ENCODE measurements around the gene ZACN. TPM values are rescaled to one million over a fixed set of nuclear protein-coding genes. Genes with fewer than 3 reads are reported as not detected.

ZACN gene
- total and polyA plus RNA-seq, 2 experiments from 2014 or later, result 21.2 TPM; not detected in 1

DNA sequence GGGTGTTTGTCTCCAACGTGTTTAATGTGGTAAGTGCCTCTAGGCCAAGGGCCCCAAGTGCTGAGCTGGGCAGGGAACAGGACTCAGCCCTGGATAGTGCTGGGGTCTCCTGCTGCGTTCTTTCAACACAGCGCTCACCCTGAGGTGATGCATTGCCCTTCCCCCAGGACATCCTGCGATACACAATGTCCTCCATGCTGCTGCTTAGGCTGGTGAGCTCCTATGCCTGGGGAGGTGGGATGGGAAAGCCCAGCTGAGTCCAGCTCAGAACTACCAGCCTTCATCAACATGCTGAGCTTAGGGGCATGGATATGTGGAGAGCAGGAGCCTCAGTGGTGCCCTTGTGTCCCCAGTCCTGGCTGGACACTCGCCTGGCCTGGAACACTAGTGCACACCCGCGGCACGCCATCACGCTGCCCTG is 563 bp downstream of the ZACN start:
- TF ChIP-seq EZH2 (IDR thresholded peaks at IDR 0.05; ENCODE audit: borderline replicate concordance) (no peak), EZH2phosphoT487 (IDR thresholded peaks at IDR 0.05; ENCODE audit: low read depth, severe bottlenecking, unreplicated experiment) (no peak)
- TF ChIP-seq, protein P1, sequence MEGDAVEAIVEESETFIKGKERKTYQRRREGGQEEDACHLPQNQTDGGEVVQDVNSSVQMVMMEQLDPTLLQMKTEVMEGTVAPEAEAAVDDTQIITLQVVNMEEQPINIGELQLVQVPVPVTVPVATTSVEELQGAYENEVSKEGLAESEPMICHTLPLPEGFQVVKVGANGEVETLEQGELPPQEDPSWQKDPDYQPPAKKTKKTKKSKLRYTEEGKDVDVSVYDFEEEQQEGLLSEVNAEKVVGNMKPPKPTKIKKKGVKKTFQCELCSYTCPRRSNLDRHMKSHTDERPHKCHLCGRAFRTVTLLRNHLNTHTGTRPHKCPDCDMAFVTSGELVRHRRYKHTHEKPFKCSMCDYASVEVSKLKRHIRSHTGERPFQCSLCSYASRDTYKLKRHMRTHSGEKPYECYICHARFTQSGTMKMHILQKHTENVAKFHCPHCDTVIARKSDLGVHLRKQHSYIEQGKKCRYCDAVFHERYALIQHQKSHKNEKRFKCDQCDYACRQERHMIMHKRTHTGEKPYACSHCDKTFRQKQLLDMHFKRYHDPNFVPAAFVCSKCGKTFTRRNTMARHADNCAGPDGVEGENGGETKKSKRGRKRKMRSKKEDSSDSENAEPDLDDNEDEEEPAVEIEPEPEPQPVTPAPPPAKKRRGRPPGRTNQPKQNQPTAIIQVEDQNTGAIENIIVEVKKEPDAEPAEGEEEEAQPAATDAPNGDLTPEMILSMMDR (IDR thresholded peaks at IDR 0.05; ENCODE audit: poor library complexity), result no peak
- Histone ChIP-seq H3K4me3 (no peak overlapping the region), H3K27me3 (peaks cover 58% of the 10 kb centered on the region), H3K27ac (no peak overlapping the region), H3K4me1 (ENCODE audit: insufficient read depth) (peaks cover 16% of the 10 kb centered on the region), H4K20me1 (ENCODE audit: insufficient read depth, poor library complexity, severe bottlenecking) (no peaks in the 10 kb centered on the region), H3K36me3 (replicated peaks; ENCODE audit: insufficient read depth, low read depth) (no peaks in the 10 kb centered on the region), H3K79me2 (no peaks in the 10 kb centered on the region), H3K4me2 (no peak overlapping the region), H3K9me3 (ENCODE audit: low read depth) (no peaks in the 10 kb centered on the region), H3K9me2 (replicated peaks; ENCODE audit: insufficient read depth) (no peaks in the 10 kb centered on the region), H2AFZ (no peak overlapping the region)
- 68% methylated on average over 9 of the region's 9 CpGs for WGBS (ENCODE audit: low lambda C conversion rate, missing lambda C conversion rate)
- no peak for DNase-seq (ENCODE audit: low spot score)

DNA sequence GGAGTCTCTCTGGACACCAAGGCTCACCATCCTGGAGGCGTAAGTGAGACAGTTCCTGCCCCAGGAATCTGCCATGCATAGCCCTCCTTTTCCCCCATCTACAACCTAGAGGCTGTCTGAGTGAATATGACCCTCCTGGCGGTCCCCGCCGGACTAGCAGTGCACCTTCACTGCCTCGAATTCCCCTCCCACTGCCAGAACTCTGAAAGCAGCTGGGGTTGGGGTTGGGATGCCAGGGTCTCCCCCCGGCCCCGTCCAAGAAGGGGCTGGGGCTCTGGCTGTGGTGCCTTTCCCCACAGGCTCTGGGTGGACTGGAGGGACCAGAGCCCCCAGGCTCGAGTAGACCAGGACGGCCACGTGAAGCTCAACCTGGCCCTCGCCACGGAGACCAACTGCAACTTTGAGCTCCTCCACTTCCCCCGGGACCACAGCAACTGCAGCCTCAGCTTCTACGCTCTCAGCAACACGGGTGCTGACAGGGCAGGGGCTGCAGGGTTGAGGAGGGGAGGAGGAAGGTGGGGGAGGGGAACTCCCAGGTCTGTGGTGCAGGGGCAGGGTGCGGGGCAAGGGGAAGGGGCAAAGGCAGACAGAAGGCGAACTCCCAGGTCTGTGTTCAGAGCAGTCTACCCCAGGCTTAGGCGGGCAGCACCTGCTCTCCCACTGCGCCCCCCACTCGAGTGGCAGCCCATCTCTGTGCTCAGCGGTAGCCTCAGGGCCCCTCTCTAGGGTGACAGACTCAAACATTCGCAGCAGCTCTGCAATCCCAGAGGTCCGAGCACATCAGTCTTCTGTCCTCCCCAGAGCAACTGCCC is 1.2 kb downstream of the ZACN start:
- H3K9me2 ChIP-seq (replicated peaks; ENCODE audit: insufficient read depth), result no peaks in the 10 kb centered on the region
- H3K27me3 ChIP-seq, result peaks cover 52% of the 10 kb centered on the region
- no peak for DNase-seq (ENCODE audit: low spot score)
- peaks cover 10% of the 10 kb centered on the region for H3K4me1 ChIP-seq (ENCODE audit: insufficient read depth)
- TF ChIP-seq EZH2phosphoT487 (IDR thresholded peaks at IDR 0.05; ENCODE audit: low read depth, severe bottlenecking, unreplicated experiment) (no peak), EZH2 (IDR thresholded peaks at IDR 0.05; ENCODE audit: borderline replicate concordance) (no peak)
- TF ChIP-seq, protein P1 (IDR thresholded peaks at IDR 0.05; ENCODE audit: poor library complexity), result no peak
- no peak overlapping the region for H2AFZ ChIP-seq
- 8% methylated on average over 18 of the region's 23 CpGs for WGBS (ENCODE audit: low lambda C conversion rate, missing lambda C conversion rate)
- H3K79me2 ChIP-seq, result no peaks in the 10 kb centered on the region
- H3K36me3 ChIP-seq (replicated peaks; ENCODE audit: insufficient read depth, low read depth), result no peaks in the 10 kb centered on the region
- no peaks in the 10 kb centered on the region for H3K9me3 ChIP-seq (ENCODE audit: low read depth)
- H4K20me1 ChIP-seq (ENCODE audit: insufficient read depth, poor library complexity, severe bottlenecking), result no peaks in the 10 kb centered on the region
- H3K4me3 ChIP-seq, result no peak overlapping the region
- H3K4me2 ChIP-seq, result peak overlapping the region; percentile 37
- H3K27ac ChIP-seq, result no peak overlapping the region

DNA sequence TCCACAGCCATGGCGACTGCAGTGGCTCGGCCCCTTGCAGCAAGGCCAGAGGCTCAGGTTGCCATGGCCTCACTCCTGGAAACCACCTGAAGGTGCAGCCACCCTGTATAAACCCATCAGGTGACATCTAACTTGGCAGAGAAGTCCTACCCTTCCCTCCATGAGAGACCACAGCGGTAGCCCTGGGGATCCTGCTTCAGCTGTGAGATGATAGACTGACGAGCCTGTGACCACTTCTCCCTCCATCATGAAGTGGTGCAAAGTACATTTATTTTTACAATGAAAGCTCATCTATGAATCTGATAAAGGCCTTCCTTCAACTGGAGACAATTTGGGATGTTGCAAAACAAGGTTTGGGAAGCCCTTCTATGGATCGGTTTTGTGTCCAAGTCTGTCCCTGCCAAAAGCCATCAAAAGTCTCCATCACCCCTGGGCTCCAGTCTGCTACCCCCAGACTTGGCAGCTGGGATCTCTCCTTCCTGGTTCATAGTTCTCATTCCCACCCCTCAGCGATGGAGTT is 1.8 kb downstream of the ZACN start:
- WGBS (ENCODE audit: low lambda C conversion rate, missing lambda C conversion rate), result 62% methylated on average over 6 of the region's 6 CpGs
- H3K27ac ChIP-seq, result no peak overlapping the region
- H3K9me3 ChIP-seq (ENCODE audit: low read depth), result no peaks in the 10 kb centered on the region
- H3K4me3 ChIP-seq, result no peak overlapping the region
- H3K36me3 ChIP-seq (replicated peaks; ENCODE audit: insufficient read depth, low read depth), result no peaks in the 10 kb centered on the region
- DNase-seq (ENCODE audit: low spot score), result no peak
- TF ChIP-seq EZH2phosphoT487 (IDR thresholded peaks at IDR 0.05; ENCODE audit: low read depth, severe bottlenecking, unreplicated experiment), result no peak
- TF ChIP-seq, protein P1 (IDR thresholded peaks at IDR 0.05; ENCODE audit: poor library complexity), result no peak
- TF ChIP-seq EZH2 (IDR thresholded peaks at IDR 0.05; ENCODE audit: borderline replicate concordance), result no peak
- no peak overlapping the region for H2AFZ ChIP-seq
- no peaks in the 10 kb centered on the region for H4K20me1 ChIP-seq (ENCODE audit: insufficient read depth, poor library complexity, severe bottlenecking)
- peaks cover 45% of the 10 kb centered on the region for H3K27me3 ChIP-seq
- H3K4me2 ChIP-seq, result no peak overlapping the region
- H3K79me2 ChIP-seq, result no peaks in the 10 kb centered on the region
- no peaks in the 10 kb centered on the region for H3K9me2 ChIP-seq (replicated peaks; ENCODE audit: insufficient read depth)
- H3K4me1 ChIP-seq (ENCODE audit: insufficient read depth), result peaks cover 10% of the 10 kb centered on the region

Data from hepatocyte (in vitro differentiated cells).